GM23248 (cell line): ENCODE data around the gene GREB1.

Experiments
- EZH2 ChIP-seq: fragments of 200-600 bp; sonication (generic); IDR thresholded peaks from 2 replicates; pipeline ENCODE4 v1.6.1; 2018; ENCODE audit warnings: antibody characterized with exemption, mild to moderate bottlenecking; ENCODE audit not compliant: insufficient read depth, poor library complexity, severe bottlenecking
- EZH2phosphoT487 ChIP-seq: fragments of 200-600 bp; sonication (generic); IDR thresholded peaks from 2 replicates; pipeline ENCODE4 v1.6.1; 2018; ENCODE audit warnings: antibody characterized with exemption, moderate library complexity, mild to moderate bottlenecking, low read depth; ENCODE audit not compliant: insufficient read depth

DNA sequence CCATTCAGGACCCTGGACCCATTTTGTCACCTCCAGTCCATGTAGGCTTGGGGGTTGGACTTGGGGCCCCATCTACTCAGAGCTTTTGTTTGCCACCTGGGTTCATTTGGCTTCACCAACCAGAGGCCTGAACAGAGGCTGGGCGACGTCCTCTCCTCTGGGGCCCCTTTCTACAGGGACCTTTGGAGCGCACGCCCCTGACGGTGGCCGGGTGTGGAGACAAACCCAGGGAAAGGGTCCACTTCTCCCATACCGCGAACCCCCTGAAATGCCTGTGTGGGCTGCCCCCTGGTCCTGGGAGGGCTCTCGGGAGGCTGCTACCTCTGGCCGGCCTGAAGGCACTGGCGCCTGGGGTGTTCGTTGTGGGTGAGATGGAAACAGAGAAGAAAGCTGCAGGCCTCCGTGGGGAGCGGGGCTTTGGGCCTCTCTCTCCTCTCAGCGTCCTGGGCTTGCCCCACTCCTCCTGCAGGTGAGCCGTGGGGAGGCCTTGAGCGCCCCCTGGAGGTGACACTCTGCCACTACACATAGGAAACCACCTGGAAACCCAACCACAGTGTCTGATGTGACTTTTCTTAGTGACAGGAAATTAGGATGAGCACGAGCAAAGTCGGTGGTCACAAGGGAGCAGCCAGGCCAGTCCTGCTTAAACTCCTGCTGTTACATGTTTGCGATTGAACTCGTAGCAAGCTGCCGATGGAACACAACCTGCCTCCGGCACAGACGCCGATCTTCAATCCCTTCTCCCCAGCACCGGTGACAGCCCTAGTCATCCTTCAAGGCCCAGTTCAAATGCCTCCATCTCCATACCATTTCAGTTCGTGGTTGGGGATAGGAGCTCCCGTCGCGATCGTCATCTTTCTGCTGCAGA lies 148.1 kb downstream of the GREB1 start:
- TF ChIP-seq EZH2, result no peak
- TF ChIP-seq EZH2phosphoT487, result no peak
